HEK293 (cell line): ENCODE measurements around the gene DDIT3.

ENCODE experiments used
- CTCF ChIP-seq: fragments of 450-650 bp; formaldehyde crosslinking; IDR thresholded peaks from 2 replicates; pipeline ENCODE4 v1.5.1; 2016; ENCODE audit warnings: missing biosample characterization, missing genetic modification characterization
- GFI1B ChIP-seq: fragments of 450-650 bp; formaldehyde crosslinking; IDR thresholded peaks from 2 replicates; pipeline ENCODE4 v1.5.1; 2016; ENCODE audit warnings: missing biosample characterization, missing genetic modification characterization
- GLI2 ChIP-seq: fragments of 450-650 bp; formaldehyde crosslinking; IDR thresholded peaks from 2 replicates; pipeline ENCODE4; 2017; ENCODE audit warnings: missing biosample characterization, missing genetic modification characterization, low read depth, borderline replicate concordance
- GLI4 ChIP-seq: fragments of 450-650 bp; formaldehyde crosslinking; IDR thresholded peaks from 2 replicates; pipeline ENCODE4 v1.5.1; 2016; ENCODE audit warnings: missing biosample characterization, missing genetic modification characterization
- IKZF3 ChIP-seq: fragments of 450-650 bp; IDR thresholded peaks from 2 replicates; pipeline ENCODE4 v1.5.0; 2018; ENCODE audit warnings: missing biosample characterization, mild to moderate bottlenecking, missing genetic modification characterization, moderate library complexity
- INSM2 ChIP-seq: fragments of 450-650 bp; formaldehyde crosslinking; IDR thresholded peaks from 2 replicates; pipeline ENCODE4 v1.5.1; 2016; ENCODE audit warnings: missing biosample characterization, missing genetic modification characterization
- OSR2 ChIP-seq: fragments of 450-650 bp; formaldehyde crosslinking; IDR thresholded peaks from 2 replicates; pipeline ENCODE4 v1.5.1; 2016; ENCODE audit warnings: missing biosample characterization, missing genetic modification characterization
- PRDM6 ChIP-seq: fragments of 450-650 bp; formaldehyde crosslinking; IDR thresholded peaks from 2 replicates; pipeline ENCODE4 v1.5.1; 2017; ENCODE audit warnings: missing biosample characterization, missing genetic modification characterization
- REST ChIP-seq: fragments of 450-650 bp; formaldehyde crosslinking; IDR thresholded peaks from 2 replicates; pipeline ENCODE4 v1.5.1; 2016; ENCODE audit warnings: missing biosample characterization, missing genetic modification characterization
- ZBTB10 ChIP-seq: fragments of 450-650 bp; formaldehyde crosslinking; IDR thresholded peaks from 2 replicates; pipeline ENCODE4 v1.5.1; 2016; ENCODE audit warnings: missing biosample characterization, missing genetic modification characterization
- ZBTB11 ChIP-seq: fragments of 450-650 bp; formaldehyde crosslinking; conservative IDR thresholded peaks from 2 replicates; pipeline ENCODE4 v1.5.1; 2016; ENCODE audit warnings: low read depth, missing biosample characterization, missing genetic modification characterization
- ZBTB48 ChIP-seq: fragments of 450-650 bp; formaldehyde crosslinking; IDR thresholded peaks from 2 replicates; pipeline ENCODE4 v1.5.1; 2016; ENCODE audit warnings: missing biosample characterization, missing genetic modification characterization
- ZNF184 ChIP-seq: fragments of 450-650 bp; IDR thresholded peaks from 2 replicates; pipeline ENCODE4 v1.5.1; 2018; ENCODE audit warnings: missing biosample characterization, mild to moderate bottlenecking, missing genetic modification characterization
- ZNF292 ChIP-seq: fragments of 450-650 bp; formaldehyde crosslinking; IDR thresholded peaks from 2 replicates; pipeline ENCODE4 v1.5.1; 2016; ENCODE audit warnings: low read depth, missing biosample characterization, missing genetic modification characterization, borderline replicate concordance
- ZNF362 ChIP-seq: fragments of 450-650 bp; formaldehyde crosslinking; IDR thresholded peaks from 2 replicates; pipeline ENCODE4 v1.5.1; 2016; ENCODE audit warnings: missing biosample characterization, missing genetic modification characterization
- ZNF426 ChIP-seq: fragments of 450-650 bp; formaldehyde crosslinking; IDR thresholded peaks from 2 replicates; pipeline ENCODE4 v1.5.1; 2017; ENCODE audit warnings: missing biosample characterization, missing genetic modification characterization, mild to moderate bottlenecking, inconsistent platforms, moderate library complexity
- ZNF596 ChIP-seq: fragments of 450-650 bp; IDR thresholded peaks from 2 replicates; pipeline ENCODE4 v1.5.0; 2018; ENCODE audit warnings: missing biosample characterization, mild to moderate bottlenecking, missing genetic modification characterization, moderate library complexity
- ZNF600 ChIP-seq: fragments of 450-650 bp; formaldehyde crosslinking; IDR thresholded peaks from 2 replicates; pipeline ENCODE4 v1.5.1; 2016; ENCODE audit warnings: missing biosample characterization, missing genetic modification characterization
- ZSCAN30 ChIP-seq: fragments of 450-650 bp; IDR thresholded peaks from 2 replicates; pipeline ENCODE4 v1.5.1; 2018; ENCODE audit warnings: missing biosample characterization, mild to moderate bottlenecking, missing genetic modification characterization, moderate library complexity
- ZSCAN5A ChIP-seq: fragments of 450-650 bp; formaldehyde crosslinking; IDR thresholded peaks from 2 replicates; pipeline ENCODE4 v1.5.1; 2016; ENCODE audit warnings: missing biosample characterization, missing genetic modification characterization

Gene DDIT3

GRCh38 chr12:57520053-57520818 is at the start of gene DDIT3 (continued):
- TF ChIP-seq ZSCAN5A (tag by site-specific recombination), result no peak
- no peak for TF ChIP-seq GLI4
- TF ChIP-seq REST (tag by site-specific recombination), result peak; percentile 34
- TF ChIP-seq INSM2 (tag by site-specific recombination), result 0 out of 2 replicates have a peak, but pooled peaks have one; percentile 43
- no peak for TF ChIP-seq IKZF3
- peak; percentile 73; the same call in 1 of the 2 replicates for TF ChIP-seq GFI1B
- no peak for TF ChIP-seq ZNF292 (tag by site-specific recombination)
- 0 out of 2 replicates have a peak, but pooled peaks have one; percentile 11 for TF ChIP-seq ZBTB11
- peak; percentile 20; the same call in 1 of the 2 replicates for TF ChIP-seq ZNF596 (tag by site-specific recombination)
- TF ChIP-seq ZBTB48, result peak; percentile 100
- peak; percentile 36; the same call in 1 of the 2 replicates for TF ChIP-seq ZNF184
- TF ChIP-seq ZBTB10, result peak; percentile 54
- TF ChIP-seq PRDM6 (tag by site-specific recombination), result no peak
- TF ChIP-seq ZNF426, result no peak
- TF ChIP-seq ZNF362, result no peak
- no peak for TF ChIP-seq GLI2 (tag by site-specific recombination)
- no peak for TF ChIP-seq OSR2 (tag by site-specific recombination)
- no peak; the same call in 1 of the 2 replicates for TF ChIP-seq ZSCAN30 (tag by site-specific recombination)
- peak; percentile 76 for TF ChIP-seq CTCF (tag by site-specific recombination)
- TF ChIP-seq ZNF600, result peak; percentile 69; the same call in 1 of the 2 replicates
